Thymus (tissue), 11 donors: ENCODE measurements around the gene METTL15. TPM values are rescaled to one million over a fixed set of nuclear protein-coding genes. Genes with fewer than 3 reads are reported as not detected.
"Not testable (repeated sequence)": the region's sequence is repeated elsewhere in the genome, so short reads cannot be mapped to it uniquely, and the experiment has no call there.

ENCODE experiments used
- DNase-seq, 9 donors: peaks; one replicate each; pipeline ENCODE4 v3.0.0-alpha.2; 2013; ENCODE audit warnings: low spot score in 9 of 9, low read depth in 6 of 9, missing footprints in 1 of 9
- H3K27ac ChIP-seq, 2 donors: one replicate each; pipeline ENCODE4 v1.5.1; 2013; ENCODE audit warnings: control low read depth in 1 of 2, low read depth in 1 of 2, low read length in 1 of 2, mild to moderate bottlenecking in 1 of 2, moderate library complexity in 1 of 2
- H3K27me3 ChIP-seq, 2 donors: one replicate each; pipeline ENCODE4 v1.5.1; 2013; ENCODE audit warnings: low read length in 1 of 2; ENCODE audit not compliant: control insufficient read depth in 2 of 2, insufficient read depth in 1 of 2
- H3K36me3 ChIP-seq, 2 donors: one replicate each; pipeline ENCODE4 v1.5.1; 2013; ENCODE audit warnings: low read length in 1 of 2, mild to moderate bottlenecking in 1 of 2, moderate library complexity in 1 of 2; ENCODE audit not compliant: control insufficient read depth in 2 of 2, insufficient read depth in 2 of 2
- H3K4me1 ChIP-seq, 2 donors: one replicate each; pipeline ENCODE4 v1.5.1; 2013; ENCODE audit warnings: low read length in 2 of 2; ENCODE audit not compliant: control insufficient read depth in 2 of 2, insufficient read depth in 2 of 2
- H3K4me3 ChIP-seq, 2 donors: one replicate each; pipeline ENCODE4 v1.5.1; 2013; ENCODE audit warnings: low read length in 2 of 2, control low read depth in 1 of 2, mild to moderate bottlenecking in 1 of 2
- H3K9me3 ChIP-seq, 2 donors: one replicate each; pipeline ENCODE4 v1.5.1; 2013; ENCODE audit warnings: low read length in 1 of 2, mild to moderate bottlenecking in 1 of 2; ENCODE audit not compliant: control insufficient read depth in 2 of 2, insufficient read depth in 1 of 2
- WGBS: extraction: QIAGEN DNeasy Blood & Tissue Kit; methylation state at CpG from one replicate; pipeline ENCODE4 v1.1.7; 2013; 5-methylcytosine and 5-hydroxymethylcytosine counted together
- polyA plus RNA-seq: library from polyadenylated mRNA; stranded (reverse); fragments of 200-250 nt; gene quantifications from one replicate; pipeline ENCODE4 v1.2.3, GENCODE V29; 2013
- total RNA-seq: library from RNA; stranded (reverse); fragments of 120-200 nt; gene quantifications from one replicate; pipeline ENCODE4 v1.2.4, GENCODE V29; 2013
- donor health status: healthy.

METTL15 gene
- total and polyA plus RNA-seq, 2 donors: 6.9 to 8.5 TPM

- WGBS: over 99% methylated on average over 5 of the region's 5 CpGs
- DNase-seq: no peak
- Histone ChIP-seq H3K27me3 (no peaks in the 10 kb centered on the region), H3K4me1 (no peaks in the 10 kb centered on the region), H3K9me3 (no peaks in the 10 kb centered on the region), H3K27ac (no peak overlapping the region), H3K4me3 (no peak overlapping the region), H3K36me3 (peaks cover 3 to 10% of the 10 kb centered on the region in 2 donors)
These were observed 18.8 kb upstream of the METTL15 start for GRCh38 chr11:28089378-28089777.

DNA sequence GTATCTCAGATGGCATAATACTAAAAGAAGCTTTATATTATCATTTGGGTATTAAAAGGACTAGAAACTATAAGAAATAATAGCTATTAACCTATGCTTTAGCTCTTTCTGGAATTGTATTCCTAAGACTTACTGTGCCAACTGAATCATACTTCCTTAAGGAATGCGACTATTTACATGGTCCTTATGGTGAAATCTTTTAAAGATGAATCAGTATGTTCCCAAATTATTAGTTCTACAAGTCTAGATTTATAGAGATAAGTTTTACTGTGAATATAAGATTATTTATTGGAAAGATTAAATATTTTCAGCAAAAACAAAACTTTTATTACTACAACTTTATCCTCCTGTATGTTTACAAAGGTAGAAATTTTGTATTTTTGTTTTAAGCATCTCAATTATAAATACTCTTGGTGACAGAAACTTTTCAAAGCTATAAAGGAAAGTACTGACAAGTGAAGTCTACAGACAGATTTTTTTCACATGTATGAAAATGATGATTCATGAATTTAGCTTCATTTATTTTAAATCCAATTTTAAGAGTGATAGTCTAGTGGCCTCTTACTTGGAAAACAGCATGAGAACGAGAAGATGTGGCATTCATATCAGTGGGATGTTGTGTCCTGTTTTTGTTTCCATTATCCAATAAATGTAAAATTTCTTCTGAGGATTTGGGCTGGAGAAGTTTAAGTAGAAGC, 18.0 kb upstream of the METTL15 start:
- Histone ChIP-seq H3K4me3 (no peak overlapping the region), H3K9me3 (no peaks in the 10 kb centered on the region), H3K36me3 (peaks cover 3 to 9% of the 10 kb centered on the region in 2 donors), H3K4me1 (no peaks in the 10 kb centered on the region), H3K27ac (no peak overlapping the region), H3K27me3 (no peaks in the 10 kb centered on the region)
- DNase-seq: no peak
- 99% methylated on average over 2 of the region's 2 CpGs for WGBS

GRCh38 chr11:28092786-28093185, 15.4 kb upstream of the METTL15 start:
- Histone ChIP-seq H3K27me3 (no peaks in the 10 kb centered on the region), H3K36me3 (peaks cover 3 to 16% of the 10 kb centered on the region in 2 donors), H3K4me1 (no peaks in the 10 kb centered on the region), H3K4me3 (no peak overlapping the region), H3K27ac (no peak overlapping the region), H3K9me3 (no peaks in the 10 kb centered on the region)
- no peak for DNase-seq

- 98% methylated on average over 1 of the region's 1 CpG for WGBS
- DNase-seq: no peak
- Histone ChIP-seq H3K4me3 (no peak overlapping the region), H3K4me1 (no peaks in the 10 kb centered on the region), H3K9me3 (no peaks in the 10 kb centered on the region), H3K27ac (no peak overlapping the region), H3K27me3 (no peaks in the 10 kb centered on the region), H3K36me3 (peaks cover 0 to 14% of the 10 kb centered on the region in 2 donors)
These were observed 9.9 kb upstream of the METTL15 start for GRCh38 chr11:28098257-28098656.

DNA sequence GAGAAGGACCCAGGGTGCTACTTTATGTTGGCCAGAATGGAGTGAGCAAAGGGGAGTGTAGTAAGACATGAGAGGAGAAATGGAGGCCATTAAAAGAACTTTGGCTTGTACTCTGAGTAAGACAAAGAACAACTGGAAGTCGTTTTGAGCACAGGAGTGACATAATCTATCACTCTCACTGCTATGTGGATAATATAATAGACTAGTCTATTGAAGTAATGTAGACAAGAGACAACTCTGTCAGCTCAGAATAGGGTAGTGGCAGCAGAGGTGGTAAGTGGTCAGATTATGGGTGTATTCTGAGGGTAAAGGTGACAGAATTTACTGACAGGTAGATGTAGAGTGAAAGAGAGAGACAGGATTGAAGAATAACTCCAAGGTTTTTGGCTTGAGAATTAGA, 8.5 kb upstream of the METTL15 start:
- no peak overlapping the region for H3K27ac ChIP-seq
- DNase-seq: no peak
- 88% methylated on average over 1 of the region's 1 CpG for WGBS
- H3K9me3 ChIP-seq: no peaks in the 10 kb centered on the region
- H3K4me1 ChIP-seq: no peaks in the 10 kb centered on the region
- H3K36me3 ChIP-seq: peaks cover 0 to 14% of the 10 kb centered on the region in 2 donors
- H3K27me3 ChIP-seq: no peaks in the 10 kb centered on the region
- no peak overlapping the region for H3K4me3 ChIP-seq

DNA sequence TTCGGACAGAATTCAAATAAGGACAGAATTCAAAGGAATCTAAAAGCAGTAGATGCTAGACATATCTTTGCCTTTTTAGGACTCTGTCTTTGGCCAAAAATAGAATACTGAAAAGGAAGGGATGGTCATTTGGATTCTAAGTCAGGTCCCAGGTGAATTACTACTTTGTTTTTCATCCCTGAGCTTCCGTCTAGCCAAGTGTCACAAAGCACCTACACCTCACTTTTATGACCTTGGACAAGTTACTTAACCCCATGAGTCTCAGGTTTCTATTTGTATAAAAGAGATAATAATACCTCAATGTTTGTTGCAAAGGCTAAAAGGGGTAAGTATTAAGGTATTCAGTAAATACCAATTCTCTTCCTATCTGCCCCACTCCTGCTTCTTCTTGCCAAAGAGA, 7.5 kb upstream of the METTL15 start:
- whole genome bisulfite sequencing: 96% methylated on average over 2 of the region's 2 CpGs

GRCh38 chr11:28102300-28102699, 5.9 kb upstream of the METTL15 start:
- WGBS: 97% methylated on average over 4 of the region's 4 CpGs

More for the DNA sequence above, 7.5 kb upstream of the METTL15 start:
- Histone ChIP-seq H3K27ac (no peak overlapping the region), H3K4me3 (no peak overlapping the region), H3K4me1 (peaks cover 0 to 2% of the 10 kb centered on the region in 2 donors), H3K9me3 (no peaks in the 10 kb centered on the region), H3K27me3 (no peaks in the 10 kb centered on the region), H3K36me3 (peaks cover 0 to 8% of the 10 kb centered on the region in 2 donors)
- no peak for DNase-seq

GRCh38 chr11:28104425-28104824, 3.8 kb upstream of the METTL15 start:
- Histone ChIP-seq H3K9me3 (no peaks in the 10 kb centered on the region), H3K4me1 (peaks cover 5 to 8% of the 10 kb centered on the region in 2 donors), H3K36me3 (no peaks in the 10 kb centered on the region), H3K4me3 (no peak overlapping the region), H3K27me3 (no peaks in the 10 kb centered on the region), H3K27ac (no peak overlapping the region)
- no peak for DNase-seq
- WGBS: 96% methylated on average over 1 of the region's 1 CpG

More at GRCh38 chr11:28102300-28102699, 5.9 kb upstream of the METTL15 start:
- not testable (repeated sequence) for H3K4me1 ChIP-seq, H3K27me3 ChIP-seq, H3K36me3 ChIP-seq, H3K27ac ChIP-seq, H3K9me3 ChIP-seq, H3K4me3 ChIP-seq, DNase-seq

DNA sequence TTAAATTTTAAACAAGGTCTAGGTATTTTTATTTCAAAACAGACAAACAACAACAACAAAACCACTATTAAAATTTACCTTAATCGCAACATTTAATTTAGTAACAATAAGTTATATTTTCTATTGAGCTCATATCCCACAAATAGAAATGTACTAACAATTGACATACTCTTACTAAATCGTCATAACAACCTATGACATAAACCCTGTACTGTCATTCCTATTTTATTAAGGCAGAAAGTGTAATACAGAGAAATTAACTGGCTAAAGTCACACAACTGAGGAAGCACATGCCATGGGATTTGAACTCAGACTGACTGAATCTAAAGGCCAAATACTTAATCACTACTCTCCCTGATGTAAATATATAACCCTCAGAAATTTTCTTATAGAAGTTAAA, 3.2 kb upstream of the METTL15 start:
- WGBS: 95% methylated on average over 2 of the region's 2 CpGs
- no peaks in the 10 kb centered on the region for H3K9me3 ChIP-seq
- H3K27me3 ChIP-seq: no peaks in the 10 kb centered on the region

More for the DNA sequence above, 3.2 kb upstream of the METTL15 start:
- Histone ChIP-seq H3K4me3 (no peak overlapping the region), H3K36me3 (no peaks in the 10 kb centered on the region), H3K4me1 (peaks cover 5 to 8% of the 10 kb centered on the region in 2 donors), H3K27ac (no peak overlapping the region)
- DNase-seq: no peak
